ENCODE measurements around the gene VEGFB. TPM values are rescaled to one million over a fixed set of nuclear protein-coding genes. Genes with fewer than 3 reads are reported as not detected.

The VEGFB gene
- total and polyA plus RNA-seq, 2 donors, result 16.0 to 70.2 TPM

- H3K9me3 ChIP-seq (ENCODE audit: control insufficient read depth in 2 of 2, insufficient read depth in 1 of 2, low read length in 1 of 2), result peaks cover 0 to 6% of the 10 kb centered on the region in 2 donors
- DNase-seq (ENCODE audit: low read depth in 6 of 9, low spot score in 9 of 9), result no peak
- peaks cover 8 to 26% of the 10 kb centered on the region in 2 donors for H3K4me1 ChIP-seq (ENCODE audit: control insufficient read depth in 2 of 2, insufficient read depth in 2 of 2, low read length in 2 of 2)
- no peaks in the 10 kb centered on the region for H3K27me3 ChIP-seq (ENCODE audit: control insufficient read depth in 2 of 2, insufficient read depth in 1 of 2, low read length in 1 of 2)
- H3K36me3 ChIP-seq (ENCODE audit: control insufficient read depth in 2 of 2, insufficient read depth in 2 of 2, low read length in 1 of 2), result peaks cover 71 to 83% of the 10 kb centered on the region in 2 donors
- H3K27ac ChIP-seq (ENCODE audit: low read depth in 1 of 2, low read length in 1 of 2), result no peak overlapping the region
- no peak overlapping the region for H3K4me3 ChIP-seq (ENCODE audit: low read length in 2 of 2)
- 95% methylated on average over 3 of the region's 3 CpGs for WGBS
Observed at GRCh38 chr11:64201543-64201942, 32.8 kb upstream of the VEGFB start.

GRCh38 chr11:64202992-64203391 is 31.4 kb upstream of the VEGFB start:
- H3K36me3 ChIP-seq (ENCODE audit: control insufficient read depth in 2 of 2, insufficient read depth in 2 of 2, low read length in 1 of 2), result peaks cover 56 to 69% of the 10 kb centered on the region in 2 donors
- DNase-seq (ENCODE audit: low read depth in 6 of 9, low spot score in 9 of 9), result no peak
- 99% methylated on average over 9 of the region's 9 CpGs for WGBS

GRCh38 chr11:64203421-64204079 is 30.8 kb upstream of the VEGFB start:
- H3K27ac ChIP-seq (ENCODE audit: low read depth in 1 of 2, low read length in 1 of 2), result no peak overlapping the region

More at GRCh38 chr11:64202992-64203391, 31.4 kb upstream of the VEGFB start:
- Histone ChIP-seq H3K27me3 (ENCODE audit: control insufficient read depth in 2 of 2, insufficient read depth in 1 of 2, low read length in 1 of 2) (no peaks in the 10 kb centered on the region), H3K9me3 (ENCODE audit: control insufficient read depth in 2 of 2, insufficient read depth in 1 of 2, low read length in 1 of 2) (peaks cover 0 to 6% of the 10 kb centered on the region in 2 donors), H3K4me1 (ENCODE audit: control insufficient read depth in 2 of 2, insufficient read depth in 2 of 2, low read length in 2 of 2) (peaks cover 8 to 39% of the 10 kb centered on the region in 2 donors), H3K4me3 (ENCODE audit: low read length in 2 of 2) (no peak overlapping the region), H3K27ac (ENCODE audit: low read depth in 1 of 2, low read length in 1 of 2) (no peak overlapping the region)

GRCh38 chr11:64204080-64204440 is 30.3 kb upstream of the VEGFB start:
- H3K4me3 ChIP-seq (ENCODE audit: low read length in 2 of 2), result no peak overlapping the region
- WGBS, result 94% methylated on average over 16 of the region's 16 CpGs
- H3K4me1 ChIP-seq (ENCODE audit: control insufficient read depth in 2 of 2, insufficient read depth in 2 of 2, low read length in 2 of 2), result peaks cover 12 to 50% of the 10 kb centered on the region in 2 donors
- DNase-seq (ENCODE audit: low read depth in 6 of 9, low spot score in 9 of 9), result no peak
- H3K27ac ChIP-seq (ENCODE audit: low read depth in 1 of 2, low read length in 1 of 2), result no peak overlapping the region
- peaks cover 0 to 6% of the 10 kb centered on the region in 2 donors for H3K9me3 ChIP-seq (ENCODE audit: control insufficient read depth in 2 of 2, insufficient read depth in 1 of 2, low read length in 1 of 2)
- peaks cover 50 to 69% of the 10 kb centered on the region in 2 donors for H3K36me3 ChIP-seq (ENCODE audit: control insufficient read depth in 2 of 2, insufficient read depth in 2 of 2, low read length in 1 of 2)
- H3K27me3 ChIP-seq (ENCODE audit: control insufficient read depth in 2 of 2, insufficient read depth in 1 of 2, low read length in 1 of 2), result no peaks in the 10 kb centered on the region

More at GRCh38 chr11:64203421-64204079, 30.8 kb upstream of the VEGFB start:
- H3K4me3 ChIP-seq (ENCODE audit: low read length in 2 of 2), result no peak overlapping the region
- no peaks in the 10 kb centered on the region for H3K27me3 ChIP-seq (ENCODE audit: control insufficient read depth in 2 of 2, insufficient read depth in 1 of 2, low read length in 1 of 2)
- 96% methylated on average over 27 of the region's 27 CpGs for WGBS
- peaks cover 12 to 45% of the 10 kb centered on the region in 2 donors for H3K4me1 ChIP-seq (ENCODE audit: control insufficient read depth in 2 of 2, insufficient read depth in 2 of 2, low read length in 2 of 2)
- peaks cover 0 to 6% of the 10 kb centered on the region in 2 donors for H3K9me3 ChIP-seq (ENCODE audit: control insufficient read depth in 2 of 2, insufficient read depth in 1 of 2, low read length in 1 of 2)
- peaks cover 52 to 69% of the 10 kb centered on the region in 2 donors for H3K36me3 ChIP-seq (ENCODE audit: control insufficient read depth in 2 of 2, insufficient read depth in 2 of 2, low read length in 1 of 2)
- DNase-seq (ENCODE audit: low read depth in 6 of 9, low spot score in 9 of 9), result no peak

- Histone ChIP-seq H3K4me3 (ENCODE audit: low read length in 2 of 2) (no peak overlapping the region), H3K4me1 (ENCODE audit: control insufficient read depth in 2 of 2, insufficient read depth in 2 of 2, low read length in 2 of 2) (peaks cover 12 to 52% of the 10 kb centered on the region in 2 donors), H3K9me3 (ENCODE audit: control insufficient read depth in 2 of 2, insufficient read depth in 1 of 2, low read length in 1 of 2) (peaks cover 0 to 6% of the 10 kb centered on the region in 2 donors), H3K36me3 (ENCODE audit: control insufficient read depth in 2 of 2, insufficient read depth in 2 of 2, low read length in 1 of 2) (peaks cover 54 to 73% of the 10 kb centered on the region in 2 donors), H3K27me3 (ENCODE audit: control insufficient read depth in 2 of 2, insufficient read depth in 1 of 2, low read length in 1 of 2) (no peaks in the 10 kb centered on the region), H3K27ac (ENCODE audit: low read depth in 1 of 2, low read length in 1 of 2) (peak overlapping the region in 1 of 2 donors; percentile 17)
- DNase-seq (ENCODE audit: low read depth in 6 of 9, low spot score in 9 of 9), result peak in 5 of 9 donors; percentile 78 to 93 (median 83)
- WGBS, result 44% methylated on average over 7 of the region's 7 CpGs
Observed at GRCh38 chr11:64204464-64204989, 29.9 kb upstream of the VEGFB start.

- peak within 1 kb of the TSS; percentile 86 to 96 for H3K27ac ChIP-seq (ENCODE audit: low read depth in 1 of 2, low read length in 1 of 2)
- peak within 1 kb of the TSS; percentile 70 to 98 for H3K4me3 ChIP-seq (ENCODE audit: low read length in 2 of 2)
- H3K27me3 ChIP-seq (ENCODE audit: control insufficient read depth in 2 of 2, insufficient read depth in 1 of 2, low read length in 1 of 2), result no peaks in the 10 kb centered on the region
- DNase-seq (ENCODE audit: low read depth in 6 of 9, low spot score in 9 of 9), result peak in 4 of 9 donors; percentile 83 to 94 (median 86)
- WGBS, result 10% methylated on average over 27 of the region's 27 CpGs
- peaks cover 12 to 52% of the 10 kb centered on the region in 2 donors for H3K4me1 ChIP-seq (ENCODE audit: control insufficient read depth in 2 of 2, insufficient read depth in 2 of 2, low read length in 2 of 2)
- H3K36me3 ChIP-seq (ENCODE audit: control insufficient read depth in 2 of 2, insufficient read depth in 2 of 2, low read length in 1 of 2), result peaks cover 53 to 73% of the 10 kb centered on the region in 2 donors
- H3K9me3 ChIP-seq (ENCODE audit: control insufficient read depth in 2 of 2, insufficient read depth in 1 of 2, low read length in 1 of 2), result peaks cover 0 to 6% of the 10 kb centered on the region in 2 donors
Observed at GRCh38 chr11:64206457-64207255, 27.7 kb upstream of the VEGFB start, which contains the start of gene FERMT3. FERMT3 (plus strand) TSS chr11:64206721; CDS start chr11:64207365, 644 bp downstream.

GRCh38 chr11:64207256-64208085 is 26.9 kb upstream of the VEGFB start:
- Histone ChIP-seq H3K4me1 (ENCODE audit: control insufficient read depth in 2 of 2, insufficient read depth in 2 of 2, low read length in 2 of 2) (peaks cover 12 to 52% of the 10 kb centered on the region in 2 donors), H3K4me3 (ENCODE audit: low read length in 2 of 2) (peak overlapping the region; percentile 70 to 98), H3K27ac (ENCODE audit: low read depth in 1 of 2, low read length in 1 of 2) (peak overlapping the region; percentile 86 to 96), H3K27me3 (ENCODE audit: control insufficient read depth in 2 of 2, insufficient read depth in 1 of 2, low read length in 1 of 2) (no peaks in the 10 kb centered on the region), H3K36me3 (ENCODE audit: control insufficient read depth in 2 of 2, insufficient read depth in 2 of 2, low read length in 1 of 2) (peaks cover 56 to 74% of the 10 kb centered on the region in 2 donors), H3K9me3 (ENCODE audit: control insufficient read depth in 2 of 2, insufficient read depth in 1 of 2, low read length in 1 of 2) (peaks cover 0 to 6% of the 10 kb centered on the region in 2 donors)
- DNase-seq (ENCODE audit: low read depth in 6 of 9, low spot score in 9 of 9), result peak in 4 of 9 donors; percentile 81 to 91 (median 86)
- 3% methylated on average over 30 of the region's 30 CpGs for WGBS

- 66% methylated on average over 23 of the region's 23 CpGs for WGBS
- H3K9me3 ChIP-seq (ENCODE audit: control insufficient read depth in 2 of 2, insufficient read depth in 1 of 2, low read length in 1 of 2), result peaks cover 0 to 6% of the 10 kb centered on the region in 2 donors
- peak overlapping the region; percentile 70 to 98 for H3K4me3 ChIP-seq (ENCODE audit: low read length in 2 of 2)
- peaks cover 49 to 70% of the 10 kb centered on the region in 2 donors for H3K36me3 ChIP-seq (ENCODE audit: control insufficient read depth in 2 of 2, insufficient read depth in 2 of 2, low read length in 1 of 2)
- no peaks in the 10 kb centered on the region for H3K27me3 ChIP-seq (ENCODE audit: control insufficient read depth in 2 of 2, insufficient read depth in 1 of 2, low read length in 1 of 2)
- DNase-seq (ENCODE audit: low read depth in 6 of 9, low spot score in 9 of 9), result no peak
- H3K4me1 ChIP-seq (ENCODE audit: control insufficient read depth in 2 of 2, insufficient read depth in 2 of 2, low read length in 2 of 2), result peaks cover 12 to 52% of the 10 kb centered on the region in 2 donors
- peak overlapping the region; percentile 86 to 96 for H3K27ac ChIP-seq (ENCODE audit: low read depth in 1 of 2, low read length in 1 of 2)
Observed at GRCh38 chr11:64208086-64208795, 26.1 kb upstream of the VEGFB start.
